Hindlimb muscle (tissue), 1 donor: Measurements from ENCODE around the gene BPTF. TPM values are rescaled to one million over a fixed set of nuclear protein-coding genes. Genes with fewer than 3 reads are reported as not detected.
"Not testable (repeated sequence)": the region's sequence is repeated elsewhere in the genome, so short reads cannot be mapped to it uniquely, and the experiment has no call there.

Source experiments
- DNase-seq: peaks from one replicate; pipeline ENCODE4 v3.0.0-alpha.2; 2013
- polyA plus RNA-seq: library from polyadenylated mRNA; unstranded; fragments of 120-200 nt; gene quantifications from one replicate; pipeline ENCODE4 v1.2.1, GENCODE V29; 2013; ENCODE audit not compliant: insufficient read length

Gene BPTF
- polyA plus RNA-seq, 1 donor: 56.3 TPM

- no peak for DNase-seq
These were observed 155.2 kb downstream of the BPTF start for GRCh38 chr17:67980456-67980855.

- not testable (repeated sequence) for DNase-seq
These were observed 155.6 kb downstream of the BPTF start for GRCh38 chr17:67980883-67981282.

- no peak for DNase-seq
These were observed 156.8 kb downstream of the BPTF start for GRCh38 chr17:67982034-67982640.

- no peak for DNase-seq
These were observed 157.5 kb downstream of the BPTF start for GRCh38 chr17:67982686-67983382.

GRCh38 chr17:67983383-67983688, 158.0 kb downstream of the BPTF start:
- DNase-seq: no peak

- no peak for DNase-seq
These were observed 165.6 kb downstream of the BPTF start for GRCh38 chr17:67990909-67991308.

GRCh38 chr17:67992548-67993152, 167.3 kb downstream of the BPTF start:
- no peak for DNase-seq

- peak; percentile 94 for DNase-seq
These were observed 168.1 kb downstream of the BPTF start for GRCh38 chr17:67993153-67993997.

GRCh38 chr17:67993998-67994361, 168.7 kb downstream of the BPTF start:
- no peak for DNase-seq

GRCh38 chr17:67994817-67995569, 169.7 kb downstream of the BPTF start:
- peak; percentile 46 for DNase-seq

GRCh38 chr17:67995570-67996263, 170.4 kb downstream of the BPTF start:
- peak; percentile 33 for DNase-seq

GRCh38 chr17:67996301-67997171, 171.2 kb downstream of the BPTF start, which contains the start of gene C17orf58:
TSS of gene C17orf58 (minus strand) at chr17:67996469. CDS start at chr17:67996198, 271 bp downstream.
- not testable (repeated sequence) for DNase-seq

- no peak for DNase-seq
These were observed 173.2 kb downstream of the BPTF start for GRCh38 chr17:67998466-67998865.

- no peak for DNase-seq
These were observed 174.1 kb downstream of the BPTF start for GRCh38 chr17:67999291-67999911.

GRCh38 chr17:68004201-68004600, 178.9 kb downstream of the BPTF start:
- no peak for DNase-seq

GRCh38 chr17:68006797-68007196, 181.5 kb downstream of the BPTF start:
- DNase-seq: no peak

- DNase-seq: no peak
These were observed 185.9 kb downstream of the BPTF start for GRCh38 chr17:68011199-68011665.

- DNase-seq: no peak
These were observed 188.1 kb downstream of the BPTF start for GRCh38 chr17:68013385-68013784.

GRCh38 chr17:68015081-68015723, 189.9 kb downstream of the BPTF start:
- no peak for DNase-seq

GRCh38 chr17:68016838-68017237, 191.5 kb downstream of the BPTF start:
- DNase-seq: no peak
